Activated CD4-positive, alpha-beta memory T cell treated with anti-CD3 and anti-CD28 coated beads, Interleukin-2, amount 10 ng/mL, durations not matched to agents 7 days and 5 days (primary cell): ENCODE results near the gene CEACAM21. TPM values are rescaled to one million over a fixed set of nuclear protein-coding genes. Genes with fewer than 3 reads are reported as not detected.

ENCODE experiments used
- CTCF ChIA-PET: fragments of 350-600 bp; sonication (Branson Sonifier 250); formaldehyde crosslinking; loops from one replicate; lab custom pipeline; 2021; ENCODE audit warnings: antibody characterized with exemption, inconsistent platforms; lab: Charles Lee
- POLR2A ChIA-PET: fragments of 350-600 bp; sonication (Branson Sonifier 250); formaldehyde crosslinking; loops from one replicate; lab custom pipeline; 2021; ENCODE audit warnings: antibody characterized with exemption; lab: Charles Lee
- DNase-seq: peaks from one replicate; pipeline ENCODE4 v3.0.0-alpha.2; 2020
- H3K27ac Mint-ChIP-seq: one replicate; pipeline ENCODE4 v1.8.0; 2021; ENCODE audit warnings: mild to moderate bottlenecking, mixed read lengths
- H3K27me3 Mint-ChIP-seq: one replicate; pipeline ENCODE4 v1.8.0; 2021; ENCODE audit warnings: mixed read lengths
- H3K36me3 Mint-ChIP-seq: one replicate; pipeline ENCODE4 v1.8.0; 2021; ENCODE audit warnings: low read depth, mixed read lengths
- H3K4me1 Mint-ChIP-seq: one replicate; pipeline ENCODE4 v1.8.0; 2021; ENCODE audit warnings: mixed read lengths
- H3K4me3 Mint-ChIP-seq: one replicate; pipeline ENCODE4 v1.8.0; 2021; ENCODE audit warnings: mild to moderate bottlenecking, mixed read lengths
- H3K9me3 Mint-ChIP-seq: one replicate; pipeline ENCODE4 v1.8.0; 2021; ENCODE audit warnings: mixed read lengths
- total RNA-seq, 2 experiments: library from RNA; stranded (reverse); gene quantifications; one replicate each; pipeline ENCODE4 v1.2.3, GENCODE V29; 2021

Gene CEACAM21
- total RNA-seq, 2 experiments from 2014 or later: 77.0 to 77.8 TPM

GRCh38 chr19:41626278-41626677 is 50.3 kb downstream of the CEACAM21 start:
- H3K27ac Mint-ChIP-seq: no peak overlapping the region
- no peak for DNase-seq
- POLR2A ChIA-PET: no interaction called here
- H3K4me3 Mint-ChIP-seq: no peak overlapping the region
- H3K27me3 Mint-ChIP-seq: peaks cover 30% of the 10 kb centered on the region
- peaks cover 2% of the 10 kb centered on the region for H3K36me3 Mint-ChIP-seq
- no peaks in the 10 kb centered on the region for H3K4me1 Mint-ChIP-seq
- H3K9me3 Mint-ChIP-seq: peaks cover 7% of the 10 kb centered on the region
- CTCF ChIA-PET: no interaction called here

- CTCF ChIA-PET: no interaction called here
- POLR2A ChIA-PET: no interaction called here
- H3K9me3 Mint-ChIP-seq: peaks cover 10% of the 10 kb centered on the region
- H3K27ac Mint-ChIP-seq: no peak within 1 kb of the TSS
- H3K27me3 Mint-ChIP-seq: peaks cover 33% of the 10 kb centered on the region
- H3K4me3 Mint-ChIP-seq: no peak within 1 kb of the TSS
- peaks cover 4% of the 10 kb centered on the region for H3K36me3 Mint-ChIP-seq
- H3K4me1 Mint-ChIP-seq: no peaks in the 10 kb centered on the region
- DNase-seq: no peak
These were observed 50.9 kb downstream of the CEACAM21 start, which contains the start of gene CEACAM4 for GRCh38 chr19:41626877-41627276. CEACAM4 (minus strand) TSS chr19:41627074; CDS start chr19:41626963, 111 bp downstream.

GRCh38 chr19:41627966-41628675 is 52.2 kb downstream of the CEACAM21 start:
- ChIA-PET CTCF (interaction anchor here (0.5 kb wide), 1 partner anchor 73 kb away, joined by 3 read pairs; no protein-coding TSS in a partner anchor), POLR2A (no interaction called here)
- no peak for DNase-seq
- Mint-ChIP-seq H3K27me3 (peaks cover 35% of the 10 kb centered on the region), H3K4me3 (no peak overlapping the region), H3K36me3 (peaks cover 4% of the 10 kb centered on the region), H3K9me3 (peaks cover 10% of the 10 kb centered on the region), H3K27ac (no peak overlapping the region), H3K4me1 (no peaks in the 10 kb centered on the region)

Other genes with a start within 250 kb of the CEACAM21 start
- 100 to 1,000 TPM; 236 to 247 TPM for gene TGFB1, start 222.2 kb upstream of the CEACAM21 start, total RNA-seq
- 10 to 100 TPM; 10.8 to 11.2 TPM for gene B9D2, start 212.0 kb upstream of the CEACAM21 start, total RNA-seq
- gene TMEM91, start 199.6 kb upstream of the CEACAM21 start, total RNA-seq: 1 to 10 TPM; 8.0 to 9.6 TPM
- gene EXOSC5, start 178.8 kb upstream of the CEACAM21 start, total RNA-seq: 10 to 100 TPM; 18.8 to 25.2 TPM
- 10 to 100 TPM; 17.9 to 27.1 TPM for gene BCKDHA, start 178.3 kb upstream of the CEACAM21 start, total RNA-seq
- gene B3GNT8, start 148.8 kb upstream of the CEACAM21 start, total RNA-seq: 1 to 10 TPM; 4.3 to 5.4 TPM
- gene DMAC2, start 136.3 kb upstream of the CEACAM21 start, total RNA-seq: 10 to 100 TPM; 36.0 to 38.4 TPM
- not detected for gene ERICH4, start 133.0 kb upstream of the CEACAM21 start, total RNA-seq
- not detected for gene CEACAM4, start 50.9 kb downstream of the CEACAM21 start, total RNA-seq
- not detected for gene CEACAM7, start 112.1 kb downstream of the CEACAM21 start, total RNA-seq
- not detected for gene CEACAM5, start 132.5 kb downstream of the CEACAM21 start, total RNA-seq
- not detected for gene CEACAM6, start 179.4 kb downstream of the CEACAM21 start, total RNA-seq
- gene CEACAM3, start 220.4 kb downstream of the CEACAM21 start, total RNA-seq: not detected